Fibroblast of the aortic adventitia (primary cell): ENCODE results near the gene SIGLEC6. TPM values are rescaled to one million over a fixed set of nuclear protein-coding genes. Genes with fewer than 3 reads are reported as not detected.

ENCODE experiments used
- DNase-seq: peaks from one replicate; pipeline ENCODE4 v3.0.0-alpha.2; 2010; ENCODE audit warnings: low read depth
- H3K4me3 ChIP-seq: 2 replicates; pipeline ENCODE4 v1.5.1; 2011; ENCODE audit warnings: low read depth, mild to moderate bottlenecking, control low read depth, low read length, moderate library complexity
- CTCF ChIP-seq: IDR thresholded peaks from 2 replicates; pipeline ENCODE4 v1.5.1; 2011; ENCODE audit warnings: mild to moderate bottlenecking, low read length, control low read depth, inconsistent platforms; ENCODE audit not compliant: insufficient read depth
- total RNA-seq: library from RNA; depleted of rRNA; stranded (reverse); fragments of >200 nt; gene quantifications from 2 replicates; pipeline ENCODE4 v1.2.3, GENCODE V29; 2012; ENCODE audit warnings: low replicate concordance

Gene SIGLEC6
- total RNA-seq, result not detected in 2 replicates

- H3K4me3 ChIP-seq, result no peak within 1 kb of the TSS
- no peak for DNase-seq
- TF ChIP-seq CTCF, result no peak
These were observed at the start of gene SIGLEC6 for GRCh38 chr19:51531349-51532315. TSS of gene SIGLEC6 (minus strand) at chr19:51531670. CDS start at chr19:51531648, 22 bp downstream.

GRCh38 chr19:51576850-51577249, 45.4 kb upstream of the SIGLEC6 start:
- no peak for TF ChIP-seq CTCF
- H3K4me3 ChIP-seq, result no peak overlapping the region

GRCh38 chr19:51573331-51573730, 41.9 kb upstream of the SIGLEC6 start:
- DNase-seq, result peak; percentile 11
- TF ChIP-seq CTCF, result no peak
- peak overlapping the region; percentile 83 for H3K4me3 ChIP-seq

More at GRCh38 chr19:51576850-51577249, 45.4 kb upstream of the SIGLEC6 start:
- no peak for DNase-seq

GRCh38 chr19:51572908-51573307, 41.4 kb upstream of the SIGLEC6 start:
- no peak for TF ChIP-seq CTCF
- DNase-seq, result peak; percentile 61
- H3K4me3 ChIP-seq, result peak overlapping the region; percentile 83

GRCh38 chr19:51572410-51572809, 40.9 kb upstream of the SIGLEC6 start:
- DNase-seq, result peak; percentile 16
- peak overlapping the region; percentile 83 for H3K4me3 ChIP-seq
- TF ChIP-seq CTCF, result no peak

- H3K4me3 ChIP-seq, result peak overlapping the region; percentile 83
- TF ChIP-seq CTCF, result no peak
- DNase-seq, result no peak
These were observed 40.1 kb upstream of the SIGLEC6 start for GRCh38 chr19:51571599-51571998.
